ENCODE results near the gene ATP13A4.

ATP13A4 gene

GRCh38 chr3:193400304-193400703 lies 154.4 kb downstream of the ATP13A4 start:
- DNase-seq (ENCODE audit: low read depth): no peak

- DNase-seq (ENCODE audit: low read depth): no peak
These were observed 158.0 kb downstream of the ATP13A4 start for GRCh38 chr3:193396451-193397244.

GRCh38 chr3:193391902-193392301 lies 162.8 kb downstream of the ATP13A4 start:
- DNase-seq (ENCODE audit: low read depth): no peak

GRCh38 chr3:193389335-193389734 lies 165.4 kb downstream of the ATP13A4 start:
- DNase-seq (ENCODE audit: low read depth): no peak

- DNase-seq (ENCODE audit: low read depth): no peak
These were observed 166.3 kb downstream of the ATP13A4 start for GRCh38 chr3:193388361-193388760.

GRCh38 chr3:193387596-193387995 lies 167.1 kb downstream of the ATP13A4 start:
- DNase-seq (ENCODE audit: low read depth): no peak

- DNase-seq (ENCODE audit: low read depth): no peak
These were observed 176.0 kb downstream of the ATP13A4 start, which contains the start of gene ATP13A5 for GRCh38 chr3:193378706-193379105. ATP13A5 (minus strand) TSS chr3:193378753; CDS start chr3:193378725, 28 bp downstream.

GRCh38 chr3:193377591-193377990 lies 177.1 kb downstream of the ATP13A4 start:
- no peak for DNase-seq (ENCODE audit: low read depth)

GRCh38 chr3:193375614-193376013 lies 179.1 kb downstream of the ATP13A4 start:
- DNase-seq (ENCODE audit: low read depth): no peak

- DNase-seq (ENCODE audit: low read depth): no peak
These were observed 181.9 kb downstream of the ATP13A4 start for GRCh38 chr3:193372783-193373182.

- no peak for DNase-seq (ENCODE audit: low read depth)
These were observed 186.8 kb downstream of the ATP13A4 start for GRCh38 chr3:193367868-193368267.

- no peak for DNase-seq (ENCODE audit: low read depth)
These were observed 197.4 kb downstream of the ATP13A4 start for GRCh38 chr3:193357291-193357690.

GRCh38 chr3:193354423-193354822 lies 200.3 kb downstream of the ATP13A4 start:
- DNase-seq (ENCODE audit: low read depth): no peak
